Measurements from ENCODE around the gene FAN1. TPM values are rescaled to one million over a fixed set of nuclear protein-coding genes. Genes with fewer than 3 reads are reported as not detected.

The FAN1 gene
- polyA plus RNA-seq, 3 donors: 0.38 to 7.9 (median 0.95) TPM

- Mint-ChIP-seq H3K4me3 (no peak overlapping the region), H3K36me3 (peaks cover 30 to 37% of the 10 kb centered on the region in 2 donors), H3K27ac (no peak overlapping the region), H3K9me3 (no peaks in the 10 kb centered on the region), H3K4me1 (peaks cover 20% of the 10 kb centered on the region), H3K27me3 (ENCODE audit: low read depth in 3 of 3) (peaks cover 0 to 5% (median 0%) of the 10 kb centered on the region in 3 donors)
- H3K4me1 ChIP-seq (ENCODE audit: control insufficient read depth in 1 of 2, insufficient read depth in 2 of 2, low read length in 2 of 2): peaks cover 6 to 21% of the 10 kb centered on the region in 2 donors
- DNase-seq: no peak
- H3K9ac ChIP-seq (ENCODE audit: insufficient read depth, low read length, poor library complexity, severe bottlenecking): no peak overlapping the region
- 100% methylated on average over 4 of the region's 5 CpGs for WGBS (ENCODE audit: insufficient coverage)
- no peak for TF ChIP-seq CTCF (IDR thresholded peaks at IDR 0.05)
- no peaks in the 10 kb centered on the region for H3K79me2 ChIP-seq (ENCODE audit: insufficient read depth, low read length)
- H3K27me3 ChIP-seq (ENCODE audit: control insufficient read depth in 2 of 2, insufficient read depth in 2 of 2, low read length in 2 of 2): no peaks in the 10 kb centered on the region
- H4K20me1 ChIP-seq (ENCODE audit: insufficient read depth, low read length): no peaks in the 10 kb centered on the region
- H3K4me3 ChIP-seq (replicated peaks in 1 of 3; ENCODE audit: low read depth in 2 of 3, low read length in 3 of 3): no peak overlapping the region
- H3K36me3 ChIP-seq (replicated peaks in 1 of 2; ENCODE audit: control insufficient read depth in 1 of 2, insufficient read depth in 2 of 2, low read length in 2 of 2): peaks cover 4 to 17% of the 10 kb centered on the region in 2 donors
- no peak overlapping the region for H2AFZ ChIP-seq (ENCODE audit: insufficient read depth, low read depth, low read length, poor library complexity, severe bottlenecking)
- intact Hi-C loops (cut with micrococcal nuclease): no loop called here
- no peak overlapping the region for H3K4me2 ChIP-seq (replicated peaks; ENCODE audit: extremely low read depth, low read length, poor library complexity, severe bottlenecking)
- H3K27ac ChIP-seq (ENCODE audit: low read depth in 1 of 2, low read length in 2 of 2): no peak overlapping the region
- no peaks in the 10 kb centered on the region for H3K9me3 ChIP-seq (replicated peaks in 1 of 2; ENCODE audit: control insufficient read depth in 1 of 2, insufficient read depth in 1 of 2, low read length in 2 of 2)
These were observed 2.1 kb downstream of the FAN1 start for GRCh38 chr15:30905821-30906220.

DNA sequence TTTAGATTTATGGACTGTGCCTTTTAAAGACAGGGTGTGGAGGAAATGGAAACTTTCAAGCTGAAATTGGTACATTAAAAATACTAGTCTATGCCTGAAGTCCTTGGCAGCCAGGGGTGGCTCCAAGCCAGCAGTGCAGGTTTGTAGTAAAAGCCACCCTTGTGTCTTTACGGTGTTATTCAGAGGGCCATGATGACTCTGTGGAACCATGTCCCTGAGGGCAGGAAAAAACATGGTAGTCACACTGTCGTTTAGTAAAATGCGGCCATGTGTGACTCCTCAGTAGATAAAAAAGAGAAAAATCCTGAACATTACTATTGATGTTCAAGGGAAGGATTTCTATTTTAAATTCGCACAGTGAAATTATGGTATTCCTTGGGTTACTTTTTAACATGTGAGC lies 2.7 kb downstream of the FAN1 start:
- Histone ChIP-seq H3K4me3 (replicated peaks in 1 of 3; ENCODE audit: low read depth in 2 of 3, low read length in 3 of 3) (no peak overlapping the region), H4K20me1 (ENCODE audit: insufficient read depth, low read length) (no peaks in the 10 kb centered on the region), H3K36me3 (replicated peaks in 1 of 2; ENCODE audit: control insufficient read depth in 1 of 2, insufficient read depth in 2 of 2, low read length in 2 of 2) (peaks cover 4 to 22% of the 10 kb centered on the region in 2 donors), H3K9me3 (replicated peaks in 1 of 2; ENCODE audit: control insufficient read depth in 1 of 2, insufficient read depth in 1 of 2, low read length in 2 of 2) (no peaks in the 10 kb centered on the region), H3K79me2 (ENCODE audit: insufficient read depth, low read length) (no peaks in the 10 kb centered on the region), H3K27ac (ENCODE audit: low read depth in 1 of 2, low read length in 2 of 2) (no peak overlapping the region), H3K4me2 (replicated peaks; ENCODE audit: extremely low read depth, low read length, poor library complexity, severe bottlenecking) (no peak overlapping the region), H3K27me3 (ENCODE audit: control insufficient read depth in 2 of 2, insufficient read depth in 2 of 2, low read length in 2 of 2) (no peaks in the 10 kb centered on the region), H2AFZ (ENCODE audit: insufficient read depth, low read depth, low read length, poor library complexity, severe bottlenecking) (no peak overlapping the region), H3K4me1 (ENCODE audit: control insufficient read depth in 1 of 2, insufficient read depth in 2 of 2, low read length in 2 of 2) (peaks cover 6 to 21% of the 10 kb centered on the region in 2 donors), H3K9ac (ENCODE audit: insufficient read depth, low read length, poor library complexity, severe bottlenecking) (no peak overlapping the region)
- WGBS (ENCODE audit: insufficient coverage): 50% methylated on average over 1 of the region's 4 CpGs
- H3K36me3 Mint-ChIP-seq: peaks cover 26 to 34% of the 10 kb centered on the region in 2 donors
- H3K9me3 Mint-ChIP-seq: no peaks in the 10 kb centered on the region
- peaks cover 0 to 5% (median 0%) of the 10 kb centered on the region in 3 donors for H3K27me3 Mint-ChIP-seq (ENCODE audit: low read depth in 3 of 3)
- no peak for TF ChIP-seq CTCF (IDR thresholded peaks at IDR 0.05)
- no peak overlapping the region for H3K27ac Mint-ChIP-seq
- no peak overlapping the region for H3K4me3 Mint-ChIP-seq
- intact Hi-C loops (cut with micrococcal nuclease): no loop called here
- peaks cover 20% of the 10 kb centered on the region for H3K4me1 Mint-ChIP-seq
- DNase-seq: no peak

Data from CD14-positive monocyte (primary cell).